Prostate gland (tissue), 2 donors: ENCODE data around the gene ANKS1B. TPM values are rescaled to one million over a fixed set of nuclear protein-coding genes. Genes with fewer than 3 reads are reported as not detected.

Experiments used
- DNase-seq: peaks from one replicate; pipeline ENCODE4 v3.0.0-alpha.2; 2019; ENCODE audit warnings: low spot score
- H3K27ac ChIP-seq, 2 donors: fragments of 200-600 bp; sonication (generic); 2 replicates each; pipeline ENCODE4 v1.5.1; 2017 to 2019
- H3K27me3 ChIP-seq: fragments of 200-600 bp; sonication (generic); replicated peaks from 2 replicates; pipeline ENCODE4 v1.5.1; 2019; ENCODE audit not compliant: insufficient read depth
- H3K36me3 ChIP-seq, 2 donors: fragments of 200-600 bp; sonication (generic); 1 replicate in 1 of 2; 2 replicates in 1 of 2; pipeline versions ENCODE4 v1.5.1 to v1.8.1; 2017 to 2019
- H3K4me1 ChIP-seq: fragments of 200-600 bp; sonication (generic); replicated peaks from 2 replicates; pipeline ENCODE4 v1.5.1; 2019
- H3K4me3 ChIP-seq, 2 donors: fragments of 200-600 bp; sonication (generic); 2 replicates each; pipeline ENCODE4 v1.5.1; 2017 to 2019
- H3K9me3 ChIP-seq: fragments of 200-600 bp; sonication (generic); 2 replicates; pipeline ENCODE4 v1.5.1; 2017
- POLR2A ChIP-seq: fragments of 450-650 bp; IDR thresholded peaks from one replicate; pipeline ENCODE4 v1.6.1; 2016; ENCODE audit warnings: antibody characterized with exemption, mild to moderate bottlenecking
- POLR2AphosphoS5 ChIP-seq: sonication (generic); formaldehyde crosslinking; IDR thresholded peaks from one replicate; pipeline ENCODE4 v1.6.1; 2017; ENCODE audit warnings: antibody characterized with exemption
- WGBS: methylation state at CpG from one replicate; pipeline ENCODE4 v1.1.5; 2018; 5-methylcytosine and 5-hydroxymethylcytosine counted together
- intact Hi-C: fragments of 100-400 bp; cut with DNase I; formaldehyde crosslinking; loops from one replicate; pipeline ENCODE4 v1.14.2; 2022
- total RNA-seq, 2 donors: library from RNA; depleted of rRNA; stranded (reverse); fragments of >200 nt; gene quantifications; one replicate each; pipeline ENCODE4 v1.1.0, GENCODE V29; 2016
- TF ChIP-seq, protein P1 (sequence below), 4 experiments: fragments of 200-600 bp in 2 of 4; fragments of 450-650 bp in 2 of 4; sonication (generic) in 2 of 4; IDR thresholded peaks; 1 replicate in 3 of 4; 2 replicates in 1 of 4; pipeline ENCODE4 v1.5.1; 2016 to 2019; ENCODE audit warnings: antibody characterized with exemption in 4 of 4, mild to moderate bottlenecking in 2 of 4, moderate library complexity in 2 of 4

Gene ANKS1B
- total RNA-seq, 2 donors from 2014 or later: 13.0 to 17.4 TPM

DNA sequence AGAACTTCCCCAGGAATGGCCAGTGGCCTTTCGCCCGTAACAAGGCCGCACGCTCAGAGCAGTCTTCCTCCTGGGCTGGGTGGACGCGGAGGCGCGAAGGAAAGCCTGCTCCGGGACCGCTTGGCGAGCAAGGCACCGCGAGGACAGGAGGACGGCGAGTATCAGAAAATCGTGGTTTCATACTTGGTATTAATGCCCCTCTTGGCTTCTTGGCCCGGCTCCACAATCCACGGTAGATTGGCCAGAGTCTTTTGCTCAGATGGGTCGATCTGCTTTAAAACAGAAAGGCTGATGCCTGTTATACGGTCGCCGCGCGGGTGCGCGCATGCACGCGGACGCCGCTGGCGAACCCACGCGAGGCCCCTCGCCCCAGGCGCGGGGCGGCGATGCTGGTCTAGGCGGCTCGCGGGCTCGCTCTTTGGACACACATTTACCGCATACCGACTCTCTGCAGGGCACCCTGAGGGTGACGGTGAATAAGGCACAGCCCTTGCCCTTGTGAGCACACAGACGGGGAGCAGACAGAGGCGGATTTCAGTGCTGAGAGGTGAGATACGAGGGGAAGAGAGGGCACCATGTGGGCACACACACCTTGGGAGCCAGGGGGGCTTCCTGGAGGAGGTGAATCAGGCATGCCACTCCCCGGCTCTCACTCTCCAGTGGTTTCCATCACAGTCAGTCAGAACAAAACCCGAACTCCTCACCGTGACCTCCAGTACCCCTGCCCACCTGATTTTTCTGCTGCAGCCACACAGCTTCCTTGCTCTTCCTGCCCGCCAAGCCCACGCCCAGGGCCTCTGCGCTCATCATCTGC lies 1239.0 kb downstream of the ANKS1B start:
- TF ChIP-seq POLR2A (no peak), POLR2AphosphoS5 (no peak)
- TF ChIP-seq, protein P1, sequence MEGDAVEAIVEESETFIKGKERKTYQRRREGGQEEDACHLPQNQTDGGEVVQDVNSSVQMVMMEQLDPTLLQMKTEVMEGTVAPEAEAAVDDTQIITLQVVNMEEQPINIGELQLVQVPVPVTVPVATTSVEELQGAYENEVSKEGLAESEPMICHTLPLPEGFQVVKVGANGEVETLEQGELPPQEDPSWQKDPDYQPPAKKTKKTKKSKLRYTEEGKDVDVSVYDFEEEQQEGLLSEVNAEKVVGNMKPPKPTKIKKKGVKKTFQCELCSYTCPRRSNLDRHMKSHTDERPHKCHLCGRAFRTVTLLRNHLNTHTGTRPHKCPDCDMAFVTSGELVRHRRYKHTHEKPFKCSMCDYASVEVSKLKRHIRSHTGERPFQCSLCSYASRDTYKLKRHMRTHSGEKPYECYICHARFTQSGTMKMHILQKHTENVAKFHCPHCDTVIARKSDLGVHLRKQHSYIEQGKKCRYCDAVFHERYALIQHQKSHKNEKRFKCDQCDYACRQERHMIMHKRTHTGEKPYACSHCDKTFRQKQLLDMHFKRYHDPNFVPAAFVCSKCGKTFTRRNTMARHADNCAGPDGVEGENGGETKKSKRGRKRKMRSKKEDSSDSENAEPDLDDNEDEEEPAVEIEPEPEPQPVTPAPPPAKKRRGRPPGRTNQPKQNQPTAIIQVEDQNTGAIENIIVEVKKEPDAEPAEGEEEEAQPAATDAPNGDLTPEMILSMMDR (IDR thresholded peaks at IDR 0.05): no peak
- H3K27me3 ChIP-seq: no peaks in the 10 kb centered on the region
- intact Hi-C loops: no loop called here
- 10% methylated on average over 50 of the region's 54 CpGs for WGBS
- H3K4me1 ChIP-seq: no peaks in the 10 kb centered on the region
- H3K36me3 ChIP-seq: no peaks in the 10 kb centered on the region
- H3K9me3 ChIP-seq: no peaks in the 10 kb centered on the region
- no peak for DNase-seq
- H3K27ac ChIP-seq: no peak overlapping the region
- peak overlapping the region; percentile 19 to 24 for H3K4me3 ChIP-seq

DNA sequence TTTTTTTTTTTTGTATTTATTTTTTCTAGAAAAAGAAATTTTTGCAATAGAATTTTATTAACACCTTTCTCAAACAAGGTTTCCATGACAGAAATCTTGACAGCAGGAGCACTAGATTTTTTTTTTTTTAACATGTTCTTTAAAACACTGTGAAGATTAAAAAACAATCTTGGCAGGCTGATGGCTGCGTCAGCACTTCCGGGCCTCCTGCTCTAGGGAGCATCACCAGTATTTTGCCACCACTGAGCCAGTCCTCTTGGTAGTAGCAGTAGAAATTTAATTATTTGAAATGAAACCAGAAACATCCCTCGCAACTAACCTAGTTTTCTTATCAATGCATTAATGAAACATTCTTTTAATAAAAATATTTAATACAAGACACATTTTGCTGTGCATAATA lies 1240.1 kb downstream of the ANKS1B start:
- no peak overlapping the region for H3K4me3 ChIP-seq
- H3K4me1 ChIP-seq: no peaks in the 10 kb centered on the region
- intact Hi-C loops: no loop called here
- no peak for DNase-seq
- no peak overlapping the region for H3K27ac ChIP-seq
- H3K36me3 ChIP-seq: no peaks in the 10 kb centered on the region
- no peaks in the 10 kb centered on the region for H3K27me3 ChIP-seq
- 91% methylated on average over 3 of the region's 3 CpGs for WGBS
- no peaks in the 10 kb centered on the region for H3K9me3 ChIP-seq
- TF ChIP-seq POLR2A (no peak), POLR2AphosphoS5 (no peak)
- TF ChIP-seq, protein P1 (IDR thresholded peaks at IDR 0.05): no peak

GRCh38 chr12:98743362-98743953 lies 1241.3 kb downstream of the ANKS1B start:
- H3K27ac ChIP-seq: no peak overlapping the region
- intact Hi-C loops: no loop called here
- TF ChIP-seq, protein P1 (IDR thresholded peaks at IDR 0.05): no peak
- no peak for TF ChIP-seq POLR2A
- no peak for TF ChIP-seq POLR2AphosphoS5
- 61% methylated on average over 4 of the region's 4 CpGs for WGBS
- DNase-seq: no peak
- no peaks in the 10 kb centered on the region for H3K4me1 ChIP-seq
- no peaks in the 10 kb centered on the region for H3K36me3 ChIP-seq
- H3K4me3 ChIP-seq: no peak overlapping the region
- H3K9me3 ChIP-seq: no peaks in the 10 kb centered on the region
- H3K27me3 ChIP-seq: no peaks in the 10 kb centered on the region

DNA sequence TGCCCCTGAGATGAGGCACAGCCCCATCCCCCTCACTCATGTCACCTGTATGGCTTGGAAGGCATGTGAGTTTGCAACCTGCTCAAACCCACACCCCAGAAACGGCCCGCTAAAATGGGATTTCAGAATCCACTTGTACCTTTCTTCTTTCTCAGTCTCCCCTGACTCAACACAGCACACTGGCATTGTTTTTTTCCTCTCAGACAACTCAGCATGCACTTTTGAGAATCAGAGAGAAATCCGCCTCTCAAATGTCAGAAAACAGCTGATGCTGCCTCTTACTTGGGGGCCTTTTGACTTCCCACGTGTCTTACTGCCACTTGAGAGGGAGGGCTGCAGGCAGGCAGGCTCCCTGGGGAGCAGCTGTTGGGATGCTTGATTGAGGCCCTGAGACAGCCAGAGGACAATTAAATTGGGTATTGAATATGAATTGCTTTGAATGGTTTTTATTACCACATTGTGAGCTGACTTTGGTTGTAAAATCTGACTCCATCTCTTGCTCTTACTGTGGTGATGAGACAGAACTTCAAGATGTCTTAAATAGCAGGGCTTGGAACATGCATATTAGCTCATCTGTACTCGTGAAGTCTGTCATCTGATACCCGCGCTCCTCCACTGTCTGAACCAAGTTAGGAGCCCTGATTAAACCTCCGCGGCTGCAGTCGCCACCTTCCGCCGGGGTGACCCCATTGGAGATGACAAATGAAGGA lies 1243.0 kb downstream of the ANKS1B start:
- H3K27me3 ChIP-seq: no peaks in the 10 kb centered on the region
- no peaks in the 10 kb centered on the region for H3K36me3 ChIP-seq
- DNase-seq: no peak
- no peaks in the 10 kb centered on the region for H3K9me3 ChIP-seq
- H3K27ac ChIP-seq: no peak overlapping the region
- 56% methylated on average over 12 of the region's 12 CpGs for WGBS
- no peaks in the 10 kb centered on the region for H3K4me1 ChIP-seq
- TF ChIP-seq POLR2A (no peak), POLR2AphosphoS5 (no peak)
- TF ChIP-seq, protein P1 (IDR thresholded peaks at IDR 0.05): no peak
- intact Hi-C loops: no loop called here
- no peak overlapping the region for H3K4me3 ChIP-seq
